Naive thymus-derived CD8-positive, alpha-beta T cell (primary cell): ENCODE measurements around the gene RAB39A. TPM values are rescaled to one million over a fixed set of nuclear protein-coding genes. Genes with fewer than 3 reads are reported as not detected.
A peak's percentile ranks its signal among the peaks of the same experiment; 100 is the strongest.

ENCODE experiments used
- ATAC-seq, 2 donors: fragments of 150-1000 bp; cut with Tn5 transposase in 1 of 2; sonication (Bioruptor Pico), chemical (Tn5 transposase) in 1 of 2; 1 replicate in 1 of 2; 2 replicates in 1 of 2; pipeline ENCODE4 v1.10.0; 2021; ENCODE audit warnings: mild to moderate bottlenecking in 2 of 2, moderate library complexity in 2 of 2
- POLR2A ChIA-PET: fragments of 350-600 bp; sonication (Branson Sonifier 250); formaldehyde crosslinking; loops from one replicate; lab custom pipeline; 2021; ENCODE audit warnings: antibody characterized with exemption; lab: Charles Lee
- DNase-seq, 10 donors: peaks; one replicate each; pipeline versions ENCODE4 v3.0.0 to v3.0.0-alpha.2; 2020 to 2022
- H3K27ac Mint-ChIP-seq, 10 donors: one replicate each; pipeline ENCODE4 v1.8.0; 2020 to 2022; ENCODE audit warnings: mild to moderate bottlenecking in 10 of 10, mixed read lengths in 10 of 10, moderate library complexity in 4 of 10, inconsistent platforms in 1 of 10
- H3K27me3 Mint-ChIP-seq, 5 donors: one replicate each; pipeline ENCODE4 v1.8.0; 2021 to 2022; ENCODE audit warnings: mixed read lengths in 5 of 5
- H3K36me3 Mint-ChIP-seq, 3 donors: one replicate each; pipeline ENCODE4 v1.8.0; 2020 to 2022; ENCODE audit warnings: mixed read lengths in 3 of 3, mild to moderate bottlenecking in 2 of 3, inconsistent platforms in 1 of 3
- H3K4me1 Mint-ChIP-seq, 4 donors: one replicate each; pipeline ENCODE4 v1.8.0; 2021 to 2022; ENCODE audit warnings: mixed read lengths in 4 of 4
- H3K4me3 Mint-ChIP-seq, 10 donors: one replicate each; pipeline ENCODE4 v1.8.0; 2020 to 2022; ENCODE audit warnings: mild to moderate bottlenecking in 10 of 10, mixed read lengths in 10 of 10, moderate library complexity in 6 of 10, inconsistent platforms in 1 of 10
- H3K9me3 Mint-ChIP-seq, 9 donors: one replicate each; pipeline ENCODE4 v1.8.0; 2020 to 2022; ENCODE audit warnings: mixed read lengths in 9 of 9, mild to moderate bottlenecking in 3 of 9, inconsistent platforms in 1 of 9, moderate library complexity in 1 of 9
- polyA plus RNA-seq, 3 donors: library from polyadenylated mRNA; unstranded; fragments of 300-500 nt; fragmentation: Illumina TruSeq; gene quantifications; one replicate each; pipeline ENCODE4 v1.2.3, GENCODE V29; 2021
- total RNA-seq, 8 experiments: library from RNA in 2 of 8; stranded (reverse) in 2 of 8; gene quantifications; one replicate each; pipeline ENCODE4 v1.2.3 and lab custom pipeline; 2021 to 2026

The RAB39A gene
- total and polyA plus RNA-seq, 5 experiments from 2014 or later = 0.18 TPM; not detected in 4

GRCh38 chr11:108009497-108010370, 81.5 kb downstream of the RAB39A start:
- DNase-seq = peak in 1 of 10 donors; percentile 8
- POLR2A ChIA-PET = interaction anchor here (0.8 to 1.5 kb wide), 5 partner anchors 11 to 655 kb away, joined by 3 to 11 read pairs (median 4); partner anchors contain the start of genes ATM, DDX10 and NPAT
- peaks cover 0 to 4% (median 0%) of the 10 kb centered on the region in 3 donors for H3K36me3 Mint-ChIP-seq
- no peaks in the 10 kb centered on the region for H3K27me3 Mint-ChIP-seq
- peaks cover 10 to 19% (median 11%) of the 10 kb centered on the region in 4 donors for H3K4me1 Mint-ChIP-seq
- no peaks in the 10 kb centered on the region for H3K9me3 Mint-ChIP-seq
- peak overlapping the region; percentile 94 to 99 (median 98) for H3K27ac Mint-ChIP-seq
- peak overlapping the region in 8 of 10 donors; percentile 95 to 99 (median 98) for H3K4me3 Mint-ChIP-seq
- no peak for ATAC-seq

GRCh38 chr11:108012139-108012725, 84.0 kb downstream of the RAB39A start:
- DNase-seq (no peak), ATAC-seq (no peak)
- POLR2A ChIA-PET = no interaction called here
- Mint-ChIP-seq H3K27me3 (no peaks in the 10 kb centered on the region), H3K4me1 (peaks cover 11 to 43% (median 31%) of the 10 kb centered on the region in 4 donors), H3K4me3 (no peak overlapping the region), H3K27ac (no peak overlapping the region), H3K36me3 (peaks cover 0 to 24% (median 0%) of the 10 kb centered on the region in 3 donors), H3K9me3 (no peaks in the 10 kb centered on the region)

Other genes starting within 250 kb of the RAB39A start
- not detected for gene SLN, start 216.4 kb upstream of the RAB39A start, total RNA-seq
- gene SLN, start 216.4 kb upstream of the RAB39A start, polyA plus RNA-seq = not detected
- 1 to 10 TPM; 3.6 to 4.0 TPM for gene SLC35F2, start 69.7 kb upstream of the RAB39A start, total RNA-seq
- gene SLC35F2, start 69.7 kb upstream of the RAB39A start, polyA plus RNA-seq = 1 to 10 TPM; 2.1 to 5.6 (median 4.1) TPM
- gene CUL5, start 80.5 kb downstream of the RAB39A start, total RNA-seq = 10 to 100 TPM; 36.2 to 38.4 TPM
- gene CUL5, start 80.5 kb downstream of the RAB39A start, polyA plus RNA-seq = 10 to 100 TPM; 31.7 to 44.2 (median 38.2) TPM
- gene ACAT1, start 193.1 kb downstream of the RAB39A start, total RNA-seq = 10 to 100 TPM; 30.7 to 33.1 TPM
- gene ACAT1, start 193.1 kb downstream of the RAB39A start, polyA plus RNA-seq = 10 to 100 TPM; 29.6 to 32.9 (median 29.7) TPM